IPS-18a (cell line): ENCODE measurements around the gene MAP4K4.

Experiments
- H3K27ac ChIP-seq: one replicate; pipeline ENCODE4 v1.5.1; 2013; ENCODE audit warnings: low read length
- H3K27me3 ChIP-seq: one replicate; pipeline ENCODE4 v1.6.1; 2013; ENCODE audit warnings: mild to moderate bottlenecking, low read length; ENCODE audit not compliant: control insufficient read depth, insufficient read depth
- H3K36me3 ChIP-seq: one replicate; pipeline ENCODE4 v1.6.1; 2013; ENCODE audit warnings: low read depth, low read length; ENCODE audit not compliant: control insufficient read depth
- H3K4me1 ChIP-seq: one replicate; pipeline ENCODE4 v1.6.1; 2013; ENCODE audit warnings: low read depth, low read length; ENCODE audit not compliant: control insufficient read depth
- H3K4me3 ChIP-seq: one replicate; pipeline ENCODE4 v1.5.1; 2013; ENCODE audit warnings: low read length
- H3K9ac ChIP-seq: one replicate; pipeline ENCODE4 v1.6.1; 2013; ENCODE audit warnings: mild to moderate bottlenecking, low read length, moderate library complexity
- H3K9me3 ChIP-seq: one replicate; pipeline ENCODE4 v1.6.1; 2013; ENCODE audit warnings: low read depth, low read length; ENCODE audit not compliant: control insufficient read depth

MAP4K4 gene

DNA sequence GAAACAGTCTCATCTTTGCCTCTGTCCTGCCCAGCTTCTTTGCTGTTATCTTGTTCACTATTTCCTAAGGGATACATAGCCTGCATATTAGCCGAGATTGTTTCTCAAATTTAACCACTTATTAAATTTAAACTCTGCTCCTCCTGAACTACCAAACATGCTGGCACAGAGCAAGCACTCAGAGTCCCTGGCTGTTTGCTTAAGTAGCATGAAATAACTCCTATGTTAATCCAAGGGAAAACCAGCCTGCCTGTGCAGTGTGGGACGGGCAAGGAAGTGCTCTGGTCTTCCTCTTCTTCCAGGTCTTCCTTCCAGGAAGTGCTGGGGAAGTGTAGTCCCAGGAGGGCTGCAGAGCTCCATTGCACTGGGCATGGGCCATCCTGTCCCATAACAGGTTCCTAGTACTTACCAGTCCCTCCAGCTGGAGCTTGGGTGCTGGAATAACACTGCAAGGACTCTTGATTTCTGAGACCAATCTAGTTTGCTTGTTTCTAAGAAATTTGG is 198.4 kb downstream of the MAP4K4 start:
- peaks cover 34% of the 10 kb centered on the region for H3K4me1 ChIP-seq
- no peak overlapping the region for H3K27ac ChIP-seq
- H3K36me3 ChIP-seq = peaks cover 11% of the 10 kb centered on the region
- H3K9me3 ChIP-seq = no peaks in the 10 kb centered on the region
- no peak overlapping the region for H3K9ac ChIP-seq
- H3K4me3 ChIP-seq = no peak overlapping the region
- H3K27me3 ChIP-seq = no peaks in the 10 kb centered on the region

GRCh38 chr2:101897301-101897700 is 199.8 kb downstream of the MAP4K4 start:
- Histone ChIP-seq H3K9ac (no peak overlapping the region), H3K4me3 (no peak overlapping the region), H3K36me3 (peaks cover 3% of the 10 kb centered on the region), H3K27ac (no peak overlapping the region), H3K9me3 (no peaks in the 10 kb centered on the region), H3K4me1 (peaks cover 30% of the 10 kb centered on the region), H3K27me3 (no peaks in the 10 kb centered on the region)

GRCh38 chr2:101899265-101899664 is 201.8 kb downstream of the MAP4K4 start:
- H3K4me3 ChIP-seq = no peak overlapping the region
- H3K9me3 ChIP-seq = no peaks in the 10 kb centered on the region
- no peak overlapping the region for H3K9ac ChIP-seq
- H3K27ac ChIP-seq = no peak overlapping the region
- H3K36me3 ChIP-seq = no peaks in the 10 kb centered on the region
- H3K4me1 ChIP-seq = peaks cover 11% of the 10 kb centered on the region
- H3K27me3 ChIP-seq = no peaks in the 10 kb centered on the region

DNA sequence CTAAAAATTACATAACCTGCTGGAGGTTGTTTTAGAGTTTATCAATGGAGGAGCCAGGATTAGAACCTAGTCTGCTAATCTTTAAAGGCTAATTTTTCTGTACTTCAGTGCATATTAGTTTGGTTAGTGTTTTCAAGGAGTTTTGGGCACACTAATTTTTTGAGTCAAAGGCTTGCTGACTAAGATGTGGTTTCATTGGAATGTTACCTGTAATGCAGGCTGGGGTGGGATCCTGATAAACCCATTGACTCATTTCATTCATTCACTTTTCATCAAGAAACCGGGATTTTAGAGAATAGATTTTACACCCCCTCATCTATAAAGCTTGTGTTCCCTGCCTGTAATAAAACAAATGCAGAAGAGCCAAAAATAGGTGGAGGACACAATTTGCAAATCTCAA is 202.4 kb downstream of the MAP4K4 start:
- Histone ChIP-seq H3K27ac (no peak overlapping the region), H3K36me3 (no peaks in the 10 kb centered on the region), H3K4me3 (no peak overlapping the region), H3K9ac (no peak overlapping the region), H3K27me3 (no peaks in the 10 kb centered on the region), H3K9me3 (no peaks in the 10 kb centered on the region), H3K4me1 (peaks cover 6% of the 10 kb centered on the region)

DNA sequence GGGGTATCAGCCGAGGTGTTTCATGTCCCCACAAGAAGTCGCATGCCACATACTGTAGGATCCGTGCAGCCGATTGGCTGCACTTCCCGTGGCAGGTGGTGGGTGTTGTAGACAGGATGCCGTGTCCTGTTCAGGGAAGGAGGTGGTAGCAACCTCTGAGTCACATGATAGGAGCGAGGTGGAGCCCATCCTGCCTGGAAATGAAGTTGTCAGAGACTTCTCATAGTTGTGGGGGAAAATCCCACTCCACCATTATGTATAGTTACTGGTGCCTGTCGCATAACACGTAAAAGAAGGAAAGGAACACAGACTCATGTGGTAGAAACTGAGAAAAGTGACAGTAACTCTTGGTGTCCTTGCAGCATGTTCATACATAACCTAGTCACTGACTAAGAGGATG is 202.9 kb downstream of the MAP4K4 start:
- H3K9me3 ChIP-seq = no peaks in the 10 kb centered on the region
- no peak overlapping the region for H3K4me3 ChIP-seq
- no peaks in the 10 kb centered on the region for H3K36me3 ChIP-seq
- no peaks in the 10 kb centered on the region for H3K27me3 ChIP-seq
- H3K9ac ChIP-seq = no peak overlapping the region
- peaks cover 4% of the 10 kb centered on the region for H3K4me1 ChIP-seq
- no peak overlapping the region for H3K27ac ChIP-seq

DNA sequence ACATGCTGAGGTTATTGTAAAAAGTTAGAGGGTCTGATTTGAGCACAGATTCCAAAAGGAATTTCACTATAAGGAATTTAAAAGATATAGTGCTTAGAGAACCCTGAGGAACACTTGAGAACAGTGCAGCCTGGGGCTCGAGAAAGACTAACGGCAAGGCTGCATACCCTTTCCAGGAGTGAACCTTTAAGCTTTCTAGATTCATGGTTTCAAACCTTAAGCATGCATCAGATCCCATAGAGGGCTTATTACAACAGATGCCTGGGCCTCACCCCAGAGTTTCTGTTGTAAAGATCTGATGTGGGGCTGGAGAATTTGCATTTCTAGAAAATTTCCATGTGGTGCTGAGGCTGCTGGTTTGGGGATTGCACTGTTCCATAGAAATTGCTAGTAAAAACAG is 203.7 kb downstream of the MAP4K4 start:
- no peaks in the 10 kb centered on the region for H3K27me3 ChIP-seq
- H3K27ac ChIP-seq = no peak overlapping the region
- no peak overlapping the region for H3K9ac ChIP-seq
- peaks cover 4% of the 10 kb centered on the region for H3K4me1 ChIP-seq
- no peaks in the 10 kb centered on the region for H3K9me3 ChIP-seq
- H3K4me3 ChIP-seq = no peak overlapping the region
- no peaks in the 10 kb centered on the region for H3K36me3 ChIP-seq

- H3K4me3 ChIP-seq = no peak overlapping the region
- H3K36me3 ChIP-seq = no peaks in the 10 kb centered on the region
- H3K27ac ChIP-seq = no peak overlapping the region
- no peaks in the 10 kb centered on the region for H3K27me3 ChIP-seq
- H3K9me3 ChIP-seq = no peaks in the 10 kb centered on the region
- peaks cover 4% of the 10 kb centered on the region for H3K4me1 ChIP-seq
- no peak overlapping the region for H3K9ac ChIP-seq
Observed at GRCh38 chr2:101902169-101902568, 204.7 kb downstream of the MAP4K4 start.

GRCh38 chr2:101904916-101905315 is 207.4 kb downstream of the MAP4K4 start:
- H3K9ac ChIP-seq = no peak overlapping the region
- H3K36me3 ChIP-seq = no peaks in the 10 kb centered on the region
- H3K27me3 ChIP-seq = no peaks in the 10 kb centered on the region
- no peak overlapping the region for H3K27ac ChIP-seq
- peaks cover 6% of the 10 kb centered on the region for H3K9me3 ChIP-seq
- H3K4me1 ChIP-seq = peaks cover 4% of the 10 kb centered on the region
- H3K4me3 ChIP-seq = no peak overlapping the region

- Histone ChIP-seq H3K27ac (no peak overlapping the region), H3K9ac (no peak overlapping the region), H3K4me1 (peaks cover 4% of the 10 kb centered on the region), H3K9me3 (peaks cover 10% of the 10 kb centered on the region), H3K36me3 (no peaks in the 10 kb centered on the region), H3K27me3 (no peaks in the 10 kb centered on the region), H3K4me3 (no peak overlapping the region)
Observed at GRCh38 chr2:101905746-101906336, 208.3 kb downstream of the MAP4K4 start.

DNA sequence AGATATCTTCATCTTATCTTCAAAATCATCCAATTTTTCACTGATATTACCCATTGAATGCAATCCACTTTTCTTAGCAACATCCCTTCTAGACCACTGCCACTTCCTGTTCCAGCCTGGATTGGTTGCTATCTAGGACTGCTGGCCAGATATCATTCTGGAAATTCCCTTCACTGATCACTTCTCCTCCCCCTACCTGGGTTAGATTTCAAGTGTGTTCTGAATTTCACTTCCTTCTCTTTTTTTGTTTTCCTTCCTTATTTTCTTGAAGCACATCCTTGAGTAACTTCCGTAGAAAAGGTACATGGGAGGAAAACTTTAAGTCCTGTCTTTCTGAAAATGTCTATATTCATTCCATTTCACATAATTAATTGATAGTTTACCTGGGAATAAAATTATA is 212.3 kb downstream of the MAP4K4 start:
- H3K27me3 ChIP-seq = no peaks in the 10 kb centered on the region
- peaks cover 10% of the 10 kb centered on the region for H3K9me3 ChIP-seq

GRCh38 chr2:101912545-101912944 is 215.0 kb downstream of the MAP4K4 start:
- Histone ChIP-seq H3K36me3 (no peaks in the 10 kb centered on the region), H3K9ac (no peak overlapping the region), H3K27me3 (no peaks in the 10 kb centered on the region), H3K4me1 (no peaks in the 10 kb centered on the region), H3K9me3 (peaks cover 10% of the 10 kb centered on the region), H3K4me3 (no peak overlapping the region), H3K27ac (no peak overlapping the region)

More for the DNA sequence above, 212.3 kb downstream of the MAP4K4 start:
- Histone ChIP-seq H3K4me1 (peaks cover 4% of the 10 kb centered on the region), H3K9ac (no peak overlapping the region), H3K36me3 (no peaks in the 10 kb centered on the region), H3K4me3 (no peak overlapping the region), H3K27ac (no peak overlapping the region)

- Histone ChIP-seq H3K9ac (no peak overlapping the region), H3K9me3 (peaks cover 8% of the 10 kb centered on the region), H3K4me3 (no peak overlapping the region), H3K4me1 (no peaks in the 10 kb centered on the region), H3K27me3 (no peaks in the 10 kb centered on the region), H3K27ac (no peak overlapping the region), H3K36me3 (no peaks in the 10 kb centered on the region)
Observed at GRCh38 chr2:101921319-101921952, 223.9 kb downstream of the MAP4K4 start.
